Thyroid gland (tissue), 4 donors: ENCODE measurements around the gene PRM2. TPM values are rescaled to one million over a fixed set of nuclear protein-coding genes. Genes with fewer than 3 reads are reported as not detected.

Experiments used
- DNase-seq, 2 donors: peaks; one replicate each; pipeline ENCODE4 v3.0.0-alpha.2; 2019
- H3K27ac ChIP-seq, 3 donors: fragments of 200-600 bp; sonication (generic); 1 replicate in 2 of 3; 2 replicates in 1 of 3; pipeline ENCODE4 v1.5.1; 2016 to 2019; ENCODE audit warnings: mild to moderate bottlenecking in 1 of 3, moderate library complexity in 1 of 3
- H3K27me3 ChIP-seq: fragments of 200-600 bp; sonication (generic); one replicate; pipeline ENCODE4 v1.5.1; 2019
- H3K36me3 ChIP-seq, 2 donors: fragments of 200-600 bp; sonication (generic); one replicate each; pipeline ENCODE4 v1.5.1; 2016 to 2019
- H3K4me1 ChIP-seq, 2 donors: fragments of 200-600 bp; sonication (generic); one replicate each; pipeline ENCODE4 v1.5.1; 2017 to 2019
- H3K4me3 ChIP-seq, 3 donors: fragments of 200-600 bp; sonication (generic); replicated peaks in 1 of 3; 1 replicate in 2 of 3; 2 replicates in 1 of 3; pipeline ENCODE4 v1.5.1; 2016; ENCODE audit warnings: mild to moderate bottlenecking in 1 of 3
- H3K9me3 ChIP-seq: fragments of 200-600 bp; sonication (generic); one replicate; pipeline ENCODE4 v1.5.1; 2017
- POLR2A ChIP-seq, 2 donors: fragments of 450-650 bp; IDR thresholded peaks; one replicate each; pipeline ENCODE4 v1.6.1; 2017; ENCODE audit warnings: antibody characterized with exemption in 2 of 2, mild to moderate bottlenecking in 2 of 2, moderate library complexity in 1 of 2
- WGBS, 2 donors: methylation state at CpG; one replicate each; pipeline ENCODE4 v1.1.5; 2017; 5-methylcytosine and 5-hydroxymethylcytosine counted together
- intact Hi-C: fragments of 100-400 bp; cut with DNase I; formaldehyde crosslinking; loops from one replicate; pipeline ENCODE4 v1.15.1; 2023
- total RNA-seq, 4 donors: library from RNA; depleted of rRNA; stranded (reverse); fragments of >200 nt; gene quantifications; one replicate each; pipeline ENCODE4 v1.2.3, GENCODE V29; 2016
- TF ChIP-seq, protein P1 (sequence below), 6 experiments: fragments of 200-600 bp in 3 of 6; fragments of 450-650 bp in 3 of 6; sonication (generic) in 3 of 6; IDR thresholded peaks; one replicate each; pipeline ENCODE4 v1.5.1; 2016 to 2019; ENCODE audit warnings: antibody characterized with exemption in 6 of 6, mild to moderate bottlenecking in 2 of 6, inconsistent platforms in 1 of 6, moderate library complexity in 1 of 6

PRM2 gene
- total RNA-seq, 4 donors from 2014 or later: 8.2 to 64.4 TPM; not detected in 2

DNA sequence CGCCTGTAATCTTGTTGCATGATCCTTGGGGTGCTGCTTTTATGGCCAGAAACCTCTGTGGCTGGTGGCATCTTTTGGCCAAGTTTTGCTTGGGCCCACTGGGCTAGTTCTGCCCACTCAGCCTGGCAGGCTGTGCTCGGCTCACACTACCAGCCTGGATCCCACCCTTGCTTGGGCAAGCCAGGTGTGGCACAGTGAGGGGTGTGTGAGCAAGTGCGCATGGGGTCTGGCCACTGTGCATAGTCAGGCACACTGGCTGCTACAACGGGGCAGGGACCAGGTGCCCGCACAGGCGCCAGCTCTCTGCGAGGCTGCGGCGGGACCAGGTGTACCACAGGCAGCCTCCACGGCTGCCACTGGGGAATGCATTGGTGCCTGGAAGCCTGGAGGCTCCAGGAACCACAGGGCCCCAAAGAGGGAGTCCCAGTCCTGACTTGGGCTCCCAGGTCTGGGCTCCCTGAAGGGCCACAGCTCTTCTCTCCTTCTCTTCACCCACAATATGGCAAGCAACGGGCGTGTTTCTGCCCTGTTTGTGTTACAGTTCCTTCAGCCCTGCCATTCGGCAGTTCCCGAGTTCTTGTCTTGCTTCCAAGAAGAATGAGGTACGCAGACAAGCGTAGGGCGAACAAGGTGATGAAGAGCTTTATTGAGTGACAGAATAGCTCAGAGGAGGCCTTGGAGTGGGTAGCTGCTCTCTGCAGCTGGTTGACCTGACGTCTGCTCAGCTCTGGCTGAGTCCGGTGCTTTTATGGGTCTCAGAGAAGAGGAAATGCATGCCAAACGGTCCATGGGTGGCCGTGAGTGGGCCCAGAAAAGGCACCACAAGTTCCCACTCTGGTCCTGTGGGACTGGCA is 31.6 kb upstream of the PRM2 start:
- intact Hi-C loops: no loop called here
- Histone ChIP-seq H3K36me3 (no peaks in the 10 kb centered on the region), H3K27me3 (no peaks in the 10 kb centered on the region), H3K9me3 (no peaks in the 10 kb centered on the region), H3K27ac (peak overlapping the region in 1 of 3 donors; percentile 37), H3K4me1 (peaks cover 23 to 58% of the 10 kb centered on the region in 2 donors), H3K4me3 (no peak overlapping the region)
- TF ChIP-seq POLR2A (IDR thresholded peaks at IDR 0.05): no peak
- TF ChIP-seq, protein P1, sequence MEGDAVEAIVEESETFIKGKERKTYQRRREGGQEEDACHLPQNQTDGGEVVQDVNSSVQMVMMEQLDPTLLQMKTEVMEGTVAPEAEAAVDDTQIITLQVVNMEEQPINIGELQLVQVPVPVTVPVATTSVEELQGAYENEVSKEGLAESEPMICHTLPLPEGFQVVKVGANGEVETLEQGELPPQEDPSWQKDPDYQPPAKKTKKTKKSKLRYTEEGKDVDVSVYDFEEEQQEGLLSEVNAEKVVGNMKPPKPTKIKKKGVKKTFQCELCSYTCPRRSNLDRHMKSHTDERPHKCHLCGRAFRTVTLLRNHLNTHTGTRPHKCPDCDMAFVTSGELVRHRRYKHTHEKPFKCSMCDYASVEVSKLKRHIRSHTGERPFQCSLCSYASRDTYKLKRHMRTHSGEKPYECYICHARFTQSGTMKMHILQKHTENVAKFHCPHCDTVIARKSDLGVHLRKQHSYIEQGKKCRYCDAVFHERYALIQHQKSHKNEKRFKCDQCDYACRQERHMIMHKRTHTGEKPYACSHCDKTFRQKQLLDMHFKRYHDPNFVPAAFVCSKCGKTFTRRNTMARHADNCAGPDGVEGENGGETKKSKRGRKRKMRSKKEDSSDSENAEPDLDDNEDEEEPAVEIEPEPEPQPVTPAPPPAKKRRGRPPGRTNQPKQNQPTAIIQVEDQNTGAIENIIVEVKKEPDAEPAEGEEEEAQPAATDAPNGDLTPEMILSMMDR (IDR thresholded peaks at IDR 0.05): no peak
- WGBS, 2 donors: 83 to 90% methylated on average over 12 to 20 of the region's 21 CpGs
- DNase-seq: no peak

DNA sequence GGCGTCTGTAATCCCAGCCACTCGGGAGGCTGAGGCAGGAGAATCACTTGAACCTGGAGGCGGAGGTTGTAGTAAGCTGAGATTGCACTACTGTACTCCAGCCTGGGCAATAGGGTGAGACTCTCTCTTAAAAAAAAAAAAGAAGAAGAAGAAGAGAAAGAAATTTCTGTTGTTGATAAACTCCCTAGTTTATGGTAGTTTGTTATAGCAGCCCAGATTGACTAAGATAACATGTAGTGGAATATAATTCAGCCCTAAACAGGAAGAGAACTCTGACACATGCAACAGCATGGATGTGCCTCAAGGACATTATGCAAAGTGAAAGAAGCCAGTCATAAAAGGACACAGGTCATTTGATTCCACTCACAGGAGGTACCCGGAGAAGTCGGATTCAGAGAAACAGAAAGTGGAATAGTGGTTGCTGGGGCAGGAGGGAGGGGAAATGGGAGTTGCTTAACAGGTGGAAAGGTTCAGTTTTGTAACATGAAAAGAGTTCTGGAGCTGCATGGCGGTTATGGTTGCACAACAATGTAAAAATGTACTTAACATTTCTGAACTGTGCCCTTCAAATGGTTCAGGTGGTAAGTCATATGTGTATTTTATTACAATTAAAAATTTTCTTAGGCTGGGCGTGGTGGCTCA is 30.8 kb upstream of the PRM2 start:
- TF ChIP-seq POLR2A (IDR thresholded peaks at IDR 0.05): no peak
- TF ChIP-seq, protein P1 (IDR thresholded peaks at IDR 0.05): no peak
- WGBS, 2 donors: 85% methylated on average over 7 of the region's 7 CpGs
- H3K27ac ChIP-seq: no peak overlapping the region
- no peaks in the 10 kb centered on the region for H3K36me3 ChIP-seq
- H3K9me3 ChIP-seq: no peaks in the 10 kb centered on the region
- no peaks in the 10 kb centered on the region for H3K27me3 ChIP-seq
- intact Hi-C loops: no loop called here
- H3K4me3 ChIP-seq: no peak overlapping the region
- DNase-seq: no peak
- peaks cover 26 to 58% of the 10 kb centered on the region in 2 donors for H3K4me1 ChIP-seq

DNA sequence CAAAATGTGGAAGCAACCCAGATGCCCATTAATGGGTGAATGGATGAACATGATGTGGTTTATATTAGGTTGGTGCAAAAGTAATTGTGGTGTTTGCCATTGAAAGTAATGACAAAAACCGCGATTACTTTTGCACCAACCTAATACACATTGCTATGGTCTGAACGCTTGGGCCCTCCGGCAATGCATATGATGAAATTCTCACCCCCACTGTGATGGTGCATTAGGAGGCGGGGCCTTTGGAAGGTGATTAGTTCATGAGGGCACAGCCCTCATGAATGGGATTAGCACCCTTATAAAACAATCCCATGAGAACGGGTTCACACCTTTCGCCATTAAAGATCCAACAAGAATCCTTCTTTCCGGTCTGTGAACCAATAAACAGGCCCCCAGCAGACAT is 30.1 kb upstream of the PRM2 start:
- no peaks in the 10 kb centered on the region for H3K36me3 ChIP-seq
- intact Hi-C loops: no loop called here
- H3K4me1 ChIP-seq: peaks cover 26 to 53% of the 10 kb centered on the region in 2 donors
- 92 to 93% methylated on average over 8 of the region's 8 CpGs for WGBS, 2 donors
- DNase-seq: no peak
- no peaks in the 10 kb centered on the region for H3K27me3 ChIP-seq
- no peaks in the 10 kb centered on the region for H3K9me3 ChIP-seq
- no peak overlapping the region for H3K27ac ChIP-seq
- no peak overlapping the region for H3K4me3 ChIP-seq
- TF ChIP-seq, protein P1 (IDR thresholded peaks at IDR 0.05): no peak
- no peak for TF ChIP-seq POLR2A (IDR thresholded peaks at IDR 0.05)

DNA sequence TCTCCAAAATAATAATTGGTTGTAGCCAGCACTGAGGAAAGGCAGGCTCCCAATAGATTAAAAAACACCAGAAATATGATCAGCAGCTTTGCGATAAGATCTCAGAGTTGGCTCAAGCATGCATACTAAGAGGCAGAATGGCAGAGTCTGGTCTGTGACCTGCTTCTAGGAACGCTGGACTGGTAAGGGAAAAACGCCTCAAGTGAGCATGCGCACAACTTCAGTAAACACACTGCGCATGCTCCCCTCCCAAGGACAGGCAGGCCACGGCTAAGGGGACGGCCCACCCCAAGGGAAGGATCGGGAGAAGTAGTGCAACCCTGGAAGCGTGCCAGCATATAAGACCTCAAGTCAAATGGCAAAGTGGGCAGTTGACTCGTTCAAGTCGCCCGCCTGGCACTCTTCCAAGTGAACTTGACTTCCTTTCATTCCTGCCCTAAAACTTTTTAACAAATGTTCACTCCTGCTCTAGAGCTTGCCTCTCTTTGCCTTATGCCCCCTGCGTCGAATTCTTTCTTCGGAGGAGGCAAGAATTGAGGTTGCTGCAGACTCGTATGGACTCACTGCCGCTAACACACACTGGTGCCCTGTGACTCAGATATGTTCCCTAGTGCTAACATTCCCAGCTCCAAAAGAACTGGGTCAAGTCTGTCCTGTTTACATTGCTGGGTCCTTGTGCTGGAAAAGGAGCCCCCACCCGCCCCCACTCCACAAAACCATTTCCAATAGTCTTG is 27.3 kb upstream of the PRM2 start:
- DNase-seq: peak; percentile 84 to 91
- intact Hi-C loops: no loop called here
- WGBS, 2 donors: 24 to 32% methylated on average over 16 to 18 of the region's 18 CpGs
- Histone ChIP-seq H3K27ac (peak overlapping the region; percentile 76 to 88 (median 83)), H3K4me1 (peaks cover 19 to 31% of the 10 kb centered on the region in 2 donors), H3K27me3 (no peaks in the 10 kb centered on the region), H3K36me3 (no peaks in the 10 kb centered on the region), H3K4me3 (no peak overlapping the region), H3K9me3 (no peaks in the 10 kb centered on the region)
- TF ChIP-seq, protein P1 (IDR thresholded peaks at IDR 0.05): no peak
- TF ChIP-seq POLR2A (IDR thresholded peaks at IDR 0.05): peak in 1 of 2 donors; percentile 41
